Left lung (tissue), 10 donors: ENCODE results near the gene TOMM7. TPM values are rescaled to one million over a fixed set of nuclear protein-coding genes. Genes with fewer than 3 reads are reported as not detected.

ENCODE experiments used
- ATAC-seq: fragments of 200-7000 bp; cut with Tn5 transposase; one replicate; pipeline ENCODE4 v1.9.1; 2020; ENCODE audit warnings: moderate library complexity
- DNase-seq, 4 donors: peaks; one replicate each; pipeline ENCODE4 v3.0.0-alpha.2; 2013 to 2020
- H3K27ac ChIP-seq, 2 donors: fragments of 200-600 bp; sonication (generic) in 1 of 2; one replicate each; pipeline versions ENCODE4 v1.5.0 to v1.8.0; 2020 to 2021
- H3K27me3 ChIP-seq, 2 donors: fragments of 200-600 bp; sonication (generic) in 1 of 2; one replicate each; pipeline versions ENCODE4 v1.5.0 to v1.8.0; 2020 to 2021
- H3K36me3 ChIP-seq, 2 donors: fragments of 200-600 bp; sonication (generic) in 1 of 2; one replicate each; pipeline versions ENCODE4 v1.5.0 to v1.8.0; 2020 to 2021
- H3K4me1 ChIP-seq, 2 donors: fragments of 200-600 bp; one replicate each; pipeline ENCODE4 v1.8.0; 2021
- H3K4me3 ChIP-seq, 2 donors: fragments of 200-600 bp; sonication (generic) in 1 of 2; one replicate each; pipeline versions ENCODE4 v1.5.0 to v1.8.0; 2020 to 2021; ENCODE audit warnings: mild to moderate bottlenecking in 1 of 2
- H3K9me3 ChIP-seq, 2 donors: fragments of 200-600 bp; sonication (generic) in 1 of 2; one replicate each; pipeline versions ENCODE4 v1.5.0 to v1.8.0; 2020 to 2021
- CTCF ChIP-seq, 2 donors: fragments of 200-600 bp; sonication (generic) in 1 of 2; IDR thresholded peaks; one replicate each; pipeline versions ENCODE4 v1.5.0 to v1.8.0; 2021; ENCODE audit warnings: antibody characterized with exemption in 2 of 2
- intact Hi-C, 2 donors: fragments of 100-400 bp; cut with DNase I; formaldehyde crosslinking; loops; one replicate each; pipeline versions ENCODE4 v1.11.2 to v1.14.2; 2022
- polyA plus RNA-seq, 6 donors: library from polyadenylated mRNA; unstranded; fragments of 120-200 nt; gene quantifications; one replicate each; pipeline ENCODE4 v1.2.1, GENCODE V29; 2013; ENCODE audit not compliant: insufficient read length in 6 of 6
- total RNA-seq, 2 donors: library from RNA; stranded (reverse); fragmentation: NEBNext Ultra II Directional; extraction: Animal tissue kit (Norgen Biotek cat#: 25700); gene quantifications; one replicate each; pipeline ENCODE4 v1.2.1, GENCODE V29; 2021
- donor health status: DM: no; HTN: yes; CAD: no.
- donor health status: DM: no; HTN: no; CAD: no.

TOMM7 gene
- total and polyA plus RNA-seq, 8 donors: 234 to 580 (median 504) TPM

- Histone ChIP-seq H3K27me3 (no peaks in the 10 kb centered on the region), H3K4me3 (no peak overlapping the region), H3K36me3 (no peaks in the 10 kb centered on the region), H3K9me3 (no peaks in the 10 kb centered on the region), H3K4me1 (peaks cover 1 to 3% of the 10 kb centered on the region in 2 donors), H3K27ac (no peak overlapping the region)
- intact Hi-C loops: no loop called here
- DNase-seq (no peak), ATAC-seq (no peak)
- TF ChIP-seq CTCF (IDR thresholded peaks at IDR 0.05): no peak
Measured at GRCh38 chr7:22864301-22864700, 41.7 kb upstream of the TOMM7 start.

GRCh38 chr7:22863156-22863899 is 40.7 kb upstream of the TOMM7 start:
- Histone ChIP-seq H3K4me1 (peaks cover 3 to 9% of the 10 kb centered on the region in 2 donors), H3K9me3 (no peaks in the 10 kb centered on the region), H3K36me3 (no peaks in the 10 kb centered on the region), H3K27me3 (no peaks in the 10 kb centered on the region), H3K4me3 (no peak overlapping the region), H3K27ac (no peak overlapping the region)
- intact Hi-C loops: no loop called here
- no peak for TF ChIP-seq CTCF (IDR thresholded peaks at IDR 0.05)
- DNase-seq (no peak), ATAC-seq (no peak)

DNA sequence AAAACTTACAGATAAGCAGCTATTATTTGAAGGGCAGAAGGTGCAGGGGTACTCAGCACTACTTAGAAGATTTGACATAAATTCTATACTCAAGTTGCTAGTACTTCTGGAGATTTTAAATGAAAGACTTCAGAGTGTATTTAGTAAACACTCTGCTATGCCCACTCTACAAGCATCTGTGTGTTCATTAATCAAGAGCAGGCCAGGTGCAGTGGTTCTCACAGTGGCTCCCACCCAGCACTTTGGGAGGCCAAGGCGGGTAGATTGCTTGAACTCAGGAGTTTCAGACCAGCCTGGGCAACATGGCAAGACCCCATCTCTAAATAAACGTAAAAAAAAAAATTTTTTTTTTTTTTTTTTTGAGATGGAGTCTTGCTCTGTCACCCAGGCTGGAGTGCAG is 38.9 kb upstream of the TOMM7 start:
- TF ChIP-seq CTCF (IDR thresholded peaks at IDR 0.05): no peak
- no peak overlapping the region for H3K4me3 ChIP-seq
- peaks cover 0 to 8% of the 10 kb centered on the region in 2 donors for H3K36me3 ChIP-seq
- no peaks in the 10 kb centered on the region for H3K27me3 ChIP-seq
- intact Hi-C loops: no loop called here
- ATAC-seq (no peak), DNase-seq (no peak)
- H3K27ac ChIP-seq: no peak overlapping the region
- H3K9me3 ChIP-seq: no peaks in the 10 kb centered on the region
- H3K4me1 ChIP-seq: peaks cover 3 to 13% of the 10 kb centered on the region in 2 donors

- DNase-seq: no peak
- intact Hi-C loops: no loop called here
- ATAC-seq: no peak
- no peak for TF ChIP-seq CTCF (IDR thresholded peaks at IDR 0.05)
- no peak overlapping the region for H3K4me3 ChIP-seq
- H3K27ac ChIP-seq: peak overlapping the region in 1 of 2 donors; percentile 62
- no peaks in the 10 kb centered on the region for H3K27me3 ChIP-seq
- H3K36me3 ChIP-seq: peaks cover 0 to 8% of the 10 kb centered on the region in 2 donors
- peaks cover 3 to 20% of the 10 kb centered on the region in 2 donors for H3K4me1 ChIP-seq
- no peaks in the 10 kb centered on the region for H3K9me3 ChIP-seq
Measured at GRCh38 chr7:22860784-22861482, 38.3 kb upstream of the TOMM7 start.

DNA sequence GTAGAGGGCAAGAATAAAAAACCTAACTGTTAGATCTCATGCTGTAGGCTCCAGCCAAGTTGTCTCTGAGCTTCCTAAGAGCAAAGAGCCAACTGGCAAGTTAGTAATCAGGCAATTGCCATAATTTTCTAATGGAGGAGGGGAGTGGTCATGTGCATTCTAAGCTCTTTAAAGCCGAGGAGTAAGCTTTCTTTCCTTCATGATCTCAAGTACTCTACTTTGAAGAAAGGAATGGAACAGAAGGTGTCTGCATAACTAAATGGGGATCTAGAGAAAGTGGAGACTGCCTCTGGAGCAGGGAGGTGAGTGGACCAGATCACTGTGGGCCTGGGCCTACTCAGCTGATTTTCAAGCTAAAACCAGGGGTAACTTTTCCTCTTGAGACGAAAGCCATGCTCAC is 37.7 kb upstream of the TOMM7 start:
- no peak for DNase-seq
- no peak for ATAC-seq
- Histone ChIP-seq H3K36me3 (peaks cover 0 to 8% of the 10 kb centered on the region in 2 donors), H3K27ac (peak overlapping the region in 1 of 2 donors; percentile 62), H3K4me1 (peaks cover 3 to 26% of the 10 kb centered on the region in 2 donors), H3K27me3 (no peaks in the 10 kb centered on the region), H3K9me3 (no peaks in the 10 kb centered on the region), H3K4me3 (no peak overlapping the region)
- TF ChIP-seq CTCF (IDR thresholded peaks at IDR 0.05): no peak
- intact Hi-C loops: no loop called here
